ENCODE results near the gene PAPPA2.

- TF ChIP-seq CTCF (IDR thresholded peaks at IDR 0.05; ENCODE audit: low read length) (no peak), EZH2 (IDR thresholded peaks at IDR 0.05; ENCODE audit: borderline replicate concordance, low read length) (no peak)
These were observed 256.5 kb downstream of the PAPPA2 start for GRCh38 chr1:176719447-176719846.
